Activated CD8-positive, alpha-beta memory T cell treated with anti-CD3 and anti-CD28 coated beads, Interleukin-2, amount 50 U/mL, for 24 hours (primary cell): Measurements from ENCODE around the gene PLD3.
"Not testable (repeated sequence)": the region's sequence is repeated elsewhere in the genome, so short reads cannot be mapped to it uniquely, and the experiment has no call there.

Source experiments
- DNase-seq: peaks from one replicate; pipeline ENCODE4 v3.0.0-alpha.2; 2020; ENCODE audit errors: extremely low read depth

PLD3 gene

DNA sequence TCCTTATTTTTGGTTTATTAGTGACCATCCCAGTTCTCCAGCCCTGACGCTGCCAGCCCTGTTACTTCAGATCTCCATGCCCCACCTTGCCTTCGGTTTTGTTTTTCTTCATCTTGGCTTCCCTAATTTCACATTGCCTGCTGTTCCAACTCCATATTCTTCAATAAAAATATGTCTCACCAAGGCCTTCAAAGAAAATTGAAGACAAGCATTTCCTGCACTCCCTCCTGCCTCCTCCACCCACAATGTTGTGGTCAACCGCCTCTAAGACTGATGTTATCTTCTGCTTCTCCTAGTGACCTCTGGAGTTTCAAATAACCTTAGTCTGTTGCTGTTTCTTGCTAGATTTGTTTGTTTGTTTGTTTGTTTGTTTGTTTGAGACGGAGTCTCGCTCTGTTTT lies 14.6 kb downstream of the PLD3 start:
- DNase-seq = no peak

GRCh38 chr19:40365010-40365409 lies 16.5 kb downstream of the PLD3 start:
- DNase-seq = no peak

DNA sequence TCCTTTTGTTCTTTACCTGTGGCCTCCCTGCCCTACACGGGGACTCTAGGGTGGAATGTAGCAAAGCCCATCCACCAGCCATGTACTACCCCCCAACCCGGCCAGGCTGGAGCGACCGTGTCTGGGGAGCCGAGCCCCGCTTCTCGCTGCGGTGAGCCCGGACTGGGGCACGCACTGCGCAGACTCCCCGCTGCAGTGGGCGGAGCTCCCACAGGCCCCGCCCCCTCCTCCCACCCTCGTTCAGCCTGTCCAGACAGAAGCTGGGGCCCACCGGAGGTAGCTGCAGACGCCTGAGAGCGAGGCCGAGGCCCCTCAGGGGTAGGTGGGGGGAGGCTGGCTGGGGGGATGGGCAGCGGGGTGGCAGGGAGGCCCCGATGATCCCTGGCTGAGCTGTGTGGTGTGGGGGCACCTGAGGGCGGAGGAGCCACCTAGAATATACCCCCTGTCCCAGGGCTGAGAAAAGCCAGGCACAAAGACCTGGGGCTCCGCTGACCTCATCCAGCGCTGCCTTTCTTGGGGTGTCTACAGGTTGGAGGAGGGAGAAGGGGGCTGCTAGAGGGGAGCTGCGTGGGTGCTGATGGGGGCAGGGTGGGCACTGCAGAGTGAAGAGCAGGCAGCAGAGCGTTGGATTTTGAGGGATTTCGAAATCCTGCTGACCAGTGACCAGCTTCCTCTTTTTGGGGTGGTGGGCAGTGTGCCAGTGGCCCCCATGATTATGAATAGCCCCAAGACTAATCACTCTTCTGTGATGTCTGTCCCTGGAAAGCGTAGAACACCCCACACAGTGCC lies 17.3 kb downstream of the PLD3 start:
- no peak for DNase-seq

GRCh38 chr19:40366697-40367561 lies 18.4 kb downstream of the PLD3 start:
- DNase-seq = no peak

DNA sequence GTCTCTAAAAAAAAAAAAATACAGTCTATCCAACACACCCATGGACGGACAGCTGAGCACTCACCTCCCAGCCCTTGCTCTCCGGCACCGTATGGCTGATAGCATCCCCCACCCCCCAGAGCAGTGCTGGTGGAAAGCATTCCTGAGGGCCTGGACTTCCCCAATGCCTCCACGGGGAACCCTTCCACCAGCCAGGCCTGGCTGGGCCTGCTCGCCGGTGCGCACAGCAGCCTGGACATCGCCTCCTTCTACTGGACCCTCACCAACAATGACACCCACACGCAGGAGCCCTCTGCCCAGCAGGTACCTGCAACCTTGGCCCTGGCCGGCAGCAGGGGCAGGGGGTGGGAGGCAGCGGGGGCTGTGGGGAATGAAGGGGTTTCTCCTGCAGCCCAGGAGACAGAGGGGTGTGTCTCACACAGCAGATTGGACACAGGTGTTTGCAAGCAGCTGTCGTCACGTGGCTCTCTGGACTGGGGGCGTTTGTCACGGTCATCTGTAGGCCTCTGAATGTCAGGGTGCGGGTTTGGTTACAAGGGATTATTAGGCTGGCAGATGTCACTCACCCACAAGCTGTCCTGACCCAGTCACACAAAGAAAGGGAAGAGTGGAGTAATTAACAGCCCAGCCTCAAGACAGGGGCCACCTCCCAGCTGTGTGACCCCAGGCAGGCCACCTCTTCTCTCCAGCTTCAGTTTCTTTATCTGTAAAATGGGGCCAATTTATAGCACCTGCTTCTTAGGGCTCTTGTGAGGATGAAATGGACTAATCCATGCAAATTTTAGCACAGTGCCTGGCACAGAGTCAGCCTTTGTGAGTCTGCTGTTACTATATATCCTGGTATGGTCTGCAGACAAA lies 19.3 kb downstream of the PLD3 start:
- DNase-seq = no peak

- no peak for DNase-seq
These were observed 21.3 kb downstream of the PLD3 start for GRCh38 chr19:40369797-40370196.

DNA sequence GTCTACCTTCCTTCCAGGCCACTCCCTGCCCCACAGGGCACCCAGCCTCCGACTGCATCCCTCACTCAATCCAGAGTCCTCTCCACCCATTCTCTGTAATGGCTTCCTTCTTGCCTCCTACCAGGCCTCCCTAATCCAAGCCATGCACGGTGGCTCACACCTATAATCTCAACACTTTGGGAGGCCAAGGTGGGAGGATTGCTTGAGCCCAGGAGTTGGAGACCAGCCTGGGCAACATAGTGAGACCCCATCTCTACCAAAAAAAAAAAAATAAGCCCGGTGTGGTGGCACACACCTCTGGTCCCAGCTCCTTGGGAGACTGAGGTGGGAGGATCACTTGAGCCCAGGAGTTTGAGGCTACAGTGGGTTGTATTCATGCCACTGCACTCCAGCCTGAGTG lies 21.8 kb downstream of the PLD3 start:
- not testable (repeated sequence) for DNase-seq

DNA sequence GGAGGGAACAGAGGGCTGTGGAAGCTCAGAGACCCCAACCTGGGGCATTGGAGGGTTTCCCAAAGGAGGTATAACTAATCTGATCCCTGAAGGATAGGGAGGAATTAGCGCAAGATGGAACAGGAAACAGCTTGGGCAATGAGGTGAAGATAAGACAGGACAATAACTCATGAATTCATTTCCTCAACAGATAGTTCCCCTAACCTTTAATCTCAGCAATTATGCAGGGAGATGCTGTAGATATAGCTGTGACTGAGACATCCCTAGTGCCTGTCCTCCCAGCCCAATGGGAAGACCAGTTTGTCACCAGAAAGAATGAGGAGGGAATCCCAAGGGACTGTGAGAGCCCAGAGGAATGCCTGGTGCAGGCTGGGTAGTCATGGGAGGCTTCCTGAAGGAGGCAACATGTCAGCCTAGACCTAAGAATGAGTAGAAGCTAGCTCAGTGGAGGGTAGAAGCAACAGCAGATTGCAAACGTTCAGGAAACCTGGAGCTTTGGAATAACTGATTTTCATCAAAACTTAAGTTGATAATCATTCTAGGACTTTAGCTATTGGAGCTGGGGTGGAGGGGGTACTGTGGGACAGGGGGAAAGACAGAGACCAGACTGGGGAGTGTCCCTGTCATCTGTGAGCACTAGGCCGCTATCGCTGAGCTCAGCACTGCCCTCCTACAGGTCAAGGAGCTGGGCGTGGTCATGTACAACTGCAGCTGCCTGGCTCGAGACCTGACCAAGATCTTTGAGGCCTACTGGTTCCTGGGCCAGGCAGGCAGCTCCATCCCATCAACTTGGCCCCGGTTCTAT lies 22.7 kb downstream of the PLD3 start:
- no peak for DNase-seq

- no peak for DNase-seq
These were observed 23.3 kb downstream of the PLD3 start for GRCh38 chr19:40371802-40372122.

- DNase-seq = no peak
These were observed 25.6 kb downstream of the PLD3 start for GRCh38 chr19:40374084-40374483.

- no peak for DNase-seq
These were observed 27.9 kb downstream of the PLD3 start for GRCh38 chr19:40376286-40376862.

DNA sequence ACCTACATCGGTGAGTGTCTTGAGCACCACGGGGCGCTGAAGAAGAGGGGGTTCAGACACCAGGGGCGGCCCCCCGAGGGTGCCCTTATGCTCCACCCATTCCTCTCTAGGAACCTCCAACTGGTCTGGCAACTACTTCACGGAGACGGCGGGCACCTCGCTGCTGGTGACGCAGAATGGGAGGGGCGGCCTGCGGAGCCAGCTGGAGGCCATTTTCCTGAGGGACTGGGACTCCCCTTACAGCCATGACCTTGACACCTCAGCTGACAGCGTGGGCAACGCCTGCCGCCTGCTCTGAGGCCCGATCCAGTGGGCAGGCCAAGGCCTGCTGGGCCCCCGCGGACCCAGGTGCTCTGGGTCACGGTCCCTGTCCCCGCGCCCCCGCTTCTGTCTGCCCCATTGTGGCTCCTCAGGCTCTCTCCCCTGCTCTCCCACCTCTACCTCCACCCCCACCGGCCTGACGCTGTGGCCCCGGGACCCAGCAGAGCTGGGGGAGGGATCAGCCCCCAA lies 29.4 kb downstream of the PLD3 start:
- no peak for DNase-seq

GRCh38 chr19:40378509-40378908 lies 30.0 kb downstream of the PLD3 start:
- DNase-seq = no peak

GRCh38 chr19:40379446-40380198 lies 31.1 kb downstream of the PLD3 start:
- no peak for DNase-seq

- no peak for DNase-seq
These were observed 31.9 kb downstream of the PLD3 start for GRCh38 chr19:40380199-40381037.

- DNase-seq = no peak
These were observed 32.8 kb downstream of the PLD3 start for GRCh38 chr19:40381321-40381720.

- DNase-seq = no peak
These were observed 35.3 kb downstream of the PLD3 start for GRCh38 chr19:40383668-40384248.

- DNase-seq = no peak
These were observed 38.7 kb downstream of the PLD3 start for GRCh38 chr19:40387155-40387554.

DNA sequence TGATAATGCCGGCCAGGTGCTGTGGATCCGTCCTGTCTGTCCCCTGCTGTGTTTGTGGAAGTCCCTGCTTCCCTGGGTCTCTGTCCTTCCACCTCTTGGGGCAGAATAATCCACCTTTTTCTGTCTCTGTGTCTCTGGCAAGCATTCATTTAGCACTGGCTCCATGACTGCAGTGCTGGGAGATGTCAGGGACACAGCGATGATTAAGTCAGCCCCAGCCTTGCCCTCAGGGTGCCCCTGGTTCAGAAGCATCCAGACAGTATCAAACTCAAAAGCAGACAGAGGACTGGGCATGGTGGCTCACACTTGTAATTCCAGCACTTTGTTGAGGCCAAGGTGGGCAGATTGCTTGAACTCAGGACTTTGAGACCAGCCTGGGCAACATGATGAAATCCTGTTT lies 40.0 kb downstream of the PLD3 start:
- no peak for DNase-seq
